ENCODE data around the gene LTK. TPM values are rescaled to one million over a fixed set of nuclear protein-coding genes. Genes with fewer than 3 reads are reported as not detected.

The LTK gene
- under 0.01 TPM in 1 of 2 replicates, not detected in the other for total RNA-seq

DNA sequence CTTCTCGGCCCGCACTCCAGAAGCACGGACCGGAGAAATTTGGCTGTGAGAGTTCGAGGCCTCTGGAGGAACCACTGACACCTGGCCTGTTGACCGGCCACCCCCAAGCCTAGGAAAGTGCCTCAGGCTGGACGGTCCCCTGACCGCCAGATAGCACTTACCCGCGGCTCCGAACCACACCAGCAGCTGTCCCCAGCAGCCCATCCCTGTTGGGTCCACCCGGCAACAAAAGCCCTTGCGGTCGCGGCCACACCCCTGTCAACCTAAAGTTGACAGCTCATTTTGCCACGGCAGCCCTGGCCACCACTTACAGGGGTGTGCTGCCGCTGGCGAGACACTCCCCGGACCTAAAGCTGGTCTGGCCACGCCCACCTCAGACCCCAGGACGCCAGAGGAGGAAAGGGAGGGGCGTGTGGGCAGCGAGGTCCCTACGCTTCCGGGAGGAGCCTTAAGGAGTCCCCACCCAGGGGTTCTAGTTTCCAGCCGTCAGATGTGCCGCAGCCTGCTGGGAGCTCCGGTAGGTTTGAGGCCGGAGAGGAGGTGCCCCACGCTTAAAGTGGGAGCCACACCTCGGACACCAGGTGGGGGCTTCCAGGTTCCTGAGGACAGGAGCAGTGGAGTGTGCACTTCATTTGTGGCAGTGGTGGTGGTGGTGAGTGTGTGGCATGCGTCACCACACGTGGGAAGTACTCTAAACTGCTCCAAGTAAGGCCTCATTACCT is at the start of gene LTK:
Gene LTK, minus strand, starts transcription at position 322 of the 722 bp plus-strand sequence. Its CDS starts 118 bp downstream, at position 204.
- DNase-seq (ENCODE audit: low read depth in 2 of 2), result no peak

- no peak for DNase-seq (ENCODE audit: low read depth in 2 of 2)
Observed at GRCh38 chr15:41562784-41563198, 49.2 kb upstream of the LTK start.

DNA sequence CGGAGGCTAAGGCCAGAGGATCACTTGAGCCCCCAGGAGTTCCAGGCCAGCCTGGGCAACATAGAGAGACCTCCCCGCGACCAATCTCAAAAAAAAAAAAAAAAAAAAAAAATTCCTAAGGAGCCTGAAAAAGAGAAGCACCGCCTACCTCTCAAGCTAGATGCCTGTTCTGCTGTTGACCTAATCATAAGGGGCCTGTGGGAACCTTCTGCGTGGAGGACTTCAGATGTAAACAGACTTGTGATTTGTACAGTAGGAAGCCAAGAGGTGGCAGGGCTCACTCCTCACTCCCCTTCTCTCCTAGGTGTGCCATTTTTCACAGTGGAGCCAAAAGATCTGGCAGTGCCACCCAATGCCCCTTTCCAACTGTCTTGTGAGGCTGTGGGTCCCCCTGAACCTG is 48.6 kb upstream of the LTK start:
- no peak for DNase-seq (ENCODE audit: low read depth in 2 of 2)

DNA sequence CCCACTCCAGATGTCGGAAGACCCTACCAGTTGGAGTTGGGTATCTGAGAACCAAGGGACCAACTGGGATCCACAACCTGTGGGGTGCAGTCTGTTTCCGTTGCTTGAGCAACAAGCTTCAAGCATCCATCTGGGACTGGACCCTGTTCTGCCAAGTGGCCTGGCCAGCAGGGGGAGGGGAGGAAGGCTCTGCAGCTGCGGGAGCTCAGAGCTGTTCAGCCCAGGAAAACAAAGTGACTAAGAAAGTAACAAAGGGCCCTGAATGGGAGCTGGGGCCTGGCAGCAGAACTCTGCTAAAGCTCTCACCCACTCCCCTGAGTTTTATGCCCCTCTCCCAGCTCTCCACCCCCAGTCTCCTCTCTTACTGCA is 48.1 kb upstream of the LTK start:
- peak in 1 of 2 donors; percentile 29 for DNase-seq (ENCODE audit: low read depth in 2 of 2)

GRCh38 chr15:41561104-41561776 is 47.6 kb upstream of the LTK start:
- DNase-seq (ENCODE audit: low read depth in 2 of 2), result no peak

DNA sequence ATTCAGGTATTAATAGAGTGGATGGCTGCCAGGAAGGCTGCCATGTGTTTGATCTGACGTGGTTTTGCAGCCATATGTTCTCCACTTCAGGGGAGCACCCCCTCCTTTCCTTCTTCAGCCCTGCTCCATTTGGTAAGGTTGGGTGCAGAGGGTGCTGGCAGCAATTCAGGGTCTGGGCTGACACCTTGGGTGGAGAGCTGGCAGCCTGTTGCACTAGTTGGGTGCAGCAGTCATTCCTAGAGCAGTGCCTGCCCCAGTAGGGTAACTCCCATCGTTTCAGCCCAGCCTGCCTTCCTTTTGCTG is 46.9 kb upstream of the LTK start:
- DNase-seq (ENCODE audit: low read depth in 2 of 2), result no peak

DNA sequence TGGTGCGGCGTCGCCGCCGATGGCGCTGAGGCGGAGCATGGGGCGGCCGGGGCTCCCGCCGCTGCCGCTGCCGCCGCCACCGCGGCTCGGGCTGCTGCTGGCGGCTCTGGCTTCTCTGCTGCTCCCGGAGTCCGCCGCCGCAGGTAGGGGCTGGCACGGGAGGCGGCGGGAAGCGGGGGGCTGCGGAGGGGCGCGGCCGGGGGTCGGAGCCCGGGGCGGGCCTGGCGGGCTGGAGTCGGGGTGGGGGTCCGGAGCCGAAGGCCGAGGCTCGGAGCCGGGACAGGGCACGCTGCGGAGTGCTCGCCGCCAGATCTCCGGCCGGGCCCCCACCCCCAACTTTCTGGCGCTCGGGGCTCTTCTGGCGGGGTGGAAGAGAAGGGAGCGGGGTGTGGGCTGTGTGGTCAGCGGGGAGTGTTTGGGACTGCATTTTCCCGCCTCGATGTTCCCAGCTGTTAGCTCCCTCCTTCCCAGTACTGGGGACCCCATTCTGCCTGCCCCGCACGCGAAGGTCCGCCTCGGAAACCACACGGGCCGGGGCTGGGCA is 45.7 kb upstream of the LTK start:
- no peak for DNase-seq (ENCODE audit: low read depth in 2 of 2)

DNA sequence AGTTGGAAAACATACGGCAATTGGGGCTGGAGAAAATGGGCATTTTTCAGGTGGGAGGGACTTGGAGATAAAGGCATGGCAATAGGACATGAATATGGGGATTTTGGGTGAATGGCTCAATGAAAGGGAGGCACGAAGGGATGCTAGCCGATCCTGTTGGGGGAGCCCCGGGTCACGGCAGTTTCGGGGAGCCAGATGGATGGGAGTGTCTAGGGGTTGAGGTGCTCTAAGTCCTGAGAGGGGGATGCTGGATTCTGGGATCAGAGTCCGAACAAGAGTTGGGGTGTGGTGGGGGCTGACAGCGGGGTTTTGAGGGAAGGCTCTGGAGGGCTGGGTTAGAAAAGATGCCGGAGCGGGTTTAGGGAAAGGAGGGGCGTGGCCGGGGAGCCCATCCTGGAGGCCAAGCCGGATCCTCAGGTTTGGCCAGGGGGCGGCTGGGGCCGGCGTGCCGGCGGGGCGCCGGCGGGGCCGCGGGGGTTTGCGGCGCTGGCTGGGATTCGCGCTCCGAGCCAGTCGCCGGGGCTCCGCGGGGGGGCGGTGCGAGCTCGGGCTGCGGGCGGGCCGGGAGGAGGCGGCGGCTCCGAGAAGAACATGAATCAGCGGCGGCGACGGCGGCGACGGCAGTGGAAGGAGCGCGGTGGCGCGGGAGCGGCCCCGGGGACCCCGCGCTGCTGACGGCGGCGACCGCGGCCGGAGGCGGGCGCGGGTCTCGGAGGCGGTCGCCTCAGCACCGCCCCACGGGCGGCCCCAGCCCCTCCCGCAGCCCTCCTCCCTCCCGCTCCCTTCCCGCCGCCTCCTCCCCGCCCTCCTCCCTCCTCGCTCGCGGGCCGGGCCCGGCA is 45.0 kb upstream of the LTK start, which contains the start of gene TYRO3:
Gene TYRO3, plus strand, starts transcription at position 813 of the 839 bp plus-strand sequence. CDS start 46 bp downstream, outside the sequence.
- DNase-seq (ENCODE audit: low read depth in 2 of 2), result peak; percentile 34 to 51

- DNase-seq (ENCODE audit: low read depth in 2 of 2), result peak; percentile 73 to 77
Observed at GRCh38 chr15:41557673-41558399, 44.2 kb upstream of the LTK start.

GRCh38 chr15:41556677-41557076 is 43.0 kb upstream of the LTK start:
- DNase-seq (ENCODE audit: low read depth in 2 of 2), result no peak

GRCh38 chr15:41554915-41555314 is 41.3 kb upstream of the LTK start:
- DNase-seq (ENCODE audit: low read depth in 2 of 2), result peak in 1 of 2 donors; percentile 28

GRCh38 chr15:41554343-41554742 is 40.7 kb upstream of the LTK start:
- DNase-seq (ENCODE audit: low read depth in 2 of 2), result no peak

- no peak for DNase-seq (ENCODE audit: low read depth in 2 of 2)
Observed at GRCh38 chr15:41553731-41554130, 40.1 kb upstream of the LTK start.

DNA sequence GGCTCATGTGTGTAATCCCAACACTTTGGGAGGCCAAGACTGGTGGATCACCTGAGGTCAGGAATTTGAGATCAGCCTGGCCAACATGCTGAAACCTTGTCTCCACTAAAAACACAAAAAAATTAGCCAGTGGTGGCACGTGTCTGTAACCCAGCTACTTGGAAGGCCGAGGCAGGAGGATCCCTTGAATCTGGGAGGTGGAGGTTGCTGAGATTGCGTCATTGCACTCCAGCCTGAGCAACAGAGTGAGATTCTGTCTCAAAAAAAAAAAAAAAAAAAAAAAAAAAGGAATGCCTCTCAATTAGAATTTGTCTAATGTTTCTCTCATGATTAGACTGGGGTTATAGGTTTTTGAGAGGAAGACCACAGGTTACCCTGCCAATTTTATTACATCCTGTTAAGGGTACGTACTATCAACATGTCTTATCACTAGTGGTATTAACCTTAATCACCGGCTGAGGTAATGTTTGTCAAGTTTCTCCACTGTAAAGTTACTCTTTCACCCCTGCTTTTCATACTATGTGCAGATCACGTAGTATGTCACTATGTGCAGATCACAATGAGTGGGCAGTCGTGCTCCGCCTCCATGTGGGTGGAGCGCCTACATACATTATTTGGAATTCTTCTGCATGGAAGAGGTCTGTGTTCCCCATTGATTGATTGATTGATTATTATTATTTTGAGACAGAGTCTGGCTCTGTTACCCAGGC is 36.6 kb upstream of the LTK start:
- no peak for DNase-seq (ENCODE audit: low read depth in 2 of 2)

- DNase-seq (ENCODE audit: low read depth in 2 of 2), result peak in 1 of 2 donors; percentile 41
Observed at GRCh38 chr15:41546851-41547786, 33.5 kb upstream of the LTK start.

DNA sequence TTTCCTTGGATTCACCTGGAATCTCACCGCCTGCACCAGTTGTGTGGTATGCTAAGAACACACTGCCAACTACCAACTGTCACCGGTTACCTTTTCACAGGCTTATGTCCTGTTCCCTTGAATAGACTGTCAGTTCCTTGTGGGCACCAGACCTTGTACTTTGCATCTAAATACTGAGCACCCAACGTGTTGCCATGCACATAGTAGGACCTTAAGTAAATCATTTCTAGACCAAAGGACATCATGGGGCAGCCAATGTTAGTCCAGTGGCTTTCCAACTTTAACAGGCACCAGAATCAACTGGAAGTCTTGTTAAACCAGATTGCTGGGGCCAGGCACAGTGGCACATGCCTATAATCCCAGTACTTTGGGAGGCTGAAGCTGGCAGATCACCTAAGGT is 31.6 kb upstream of the LTK start:
- DNase-seq (ENCODE audit: low read depth in 2 of 2), result no peak

GRCh38 chr15:41544650-41545015 is 31.0 kb upstream of the LTK start:
- DNase-seq (ENCODE audit: low read depth in 2 of 2), result no peak

- no peak for DNase-seq (ENCODE audit: low read depth in 2 of 2)
Observed at GRCh38 chr15:41543521-41543870, 29.9 kb upstream of the LTK start.

DNA sequence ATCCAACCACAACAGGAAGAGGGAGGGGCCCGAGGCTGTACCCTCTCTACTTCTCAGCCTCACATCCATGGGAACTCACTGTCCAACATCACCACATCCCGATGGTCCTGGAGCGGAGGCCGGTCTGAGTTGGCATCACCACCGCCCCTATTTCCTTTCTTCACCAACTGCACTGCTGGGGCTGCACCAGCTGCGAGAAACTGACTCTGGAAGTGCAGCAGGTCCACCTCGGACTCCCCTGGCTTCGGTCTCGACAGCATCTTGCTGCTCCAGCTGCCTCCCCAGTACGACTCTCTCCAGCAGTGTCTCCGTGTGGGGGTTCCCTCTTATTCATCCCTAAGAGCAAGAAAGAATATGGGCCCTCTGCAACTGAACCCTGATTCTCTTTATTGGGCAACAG is 23.2 kb upstream of the LTK start:
- no peak for DNase-seq (ENCODE audit: low read depth in 2 of 2)

DNA sequence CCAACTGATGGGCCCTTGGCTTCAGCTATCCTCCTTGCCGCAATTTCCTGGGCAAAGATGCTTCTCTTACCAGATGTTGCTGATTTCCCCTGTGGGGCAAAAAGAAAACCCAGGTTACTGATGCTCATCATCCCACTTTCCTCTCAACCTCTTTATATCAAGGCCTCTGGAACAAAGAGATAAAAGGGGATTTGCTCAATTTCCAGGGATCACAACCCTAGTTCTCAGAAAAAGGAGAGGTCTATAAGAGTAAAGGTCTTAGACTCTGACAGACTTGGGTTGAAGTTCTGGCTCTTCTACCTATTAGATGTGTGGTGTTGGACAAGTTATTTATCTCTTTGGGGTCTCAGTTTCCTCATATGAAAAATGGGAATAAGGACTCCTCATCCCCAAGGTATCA is 21.9 kb upstream of the LTK start:
- DNase-seq (ENCODE audit: low read depth in 2 of 2), result no peak

Measured in lung microvascular endothelial cell (primary cell).